T1000 (cell line): ENCODE results near the gene STEAP2.

Source experiments
- DNase-seq: peaks from one replicate; lab custom pipeline; 2025; ENCODE audit warnings: mixed read lengths; lab: John Stamatoyannopoulos, UW

The STEAP2 gene

GRCh38 chr7:90270431-90271178, 59.1 kb downstream of the STEAP2 start:
- DNase-seq = no peak

DNA sequence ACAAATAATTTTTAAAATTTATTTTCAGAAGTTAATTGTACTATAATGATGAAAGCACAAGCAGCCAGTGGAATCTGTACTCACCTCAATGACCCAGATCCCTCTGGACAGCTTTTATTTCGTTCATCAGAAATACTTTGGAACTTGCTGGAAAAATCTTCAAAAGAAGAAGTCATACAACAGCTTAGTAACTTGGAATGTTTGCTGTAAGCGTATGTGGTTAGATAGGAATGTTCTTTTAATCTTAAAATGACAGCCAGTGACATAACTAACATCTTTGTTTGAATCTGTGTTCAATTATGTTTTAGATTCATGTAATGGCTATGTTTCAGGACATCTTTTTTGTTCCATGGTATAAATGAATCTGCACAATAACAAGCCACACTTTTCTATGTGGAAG, 60.2 kb downstream of the STEAP2 start:
- DNase-seq = no peak

GRCh38 chr7:90272242-90272641, 60.7 kb downstream of the STEAP2 start:
- no peak for DNase-seq

- no peak for DNase-seq
These were observed 62.6 kb downstream of the STEAP2 start for GRCh38 chr7:90274161-90274560.

DNA sequence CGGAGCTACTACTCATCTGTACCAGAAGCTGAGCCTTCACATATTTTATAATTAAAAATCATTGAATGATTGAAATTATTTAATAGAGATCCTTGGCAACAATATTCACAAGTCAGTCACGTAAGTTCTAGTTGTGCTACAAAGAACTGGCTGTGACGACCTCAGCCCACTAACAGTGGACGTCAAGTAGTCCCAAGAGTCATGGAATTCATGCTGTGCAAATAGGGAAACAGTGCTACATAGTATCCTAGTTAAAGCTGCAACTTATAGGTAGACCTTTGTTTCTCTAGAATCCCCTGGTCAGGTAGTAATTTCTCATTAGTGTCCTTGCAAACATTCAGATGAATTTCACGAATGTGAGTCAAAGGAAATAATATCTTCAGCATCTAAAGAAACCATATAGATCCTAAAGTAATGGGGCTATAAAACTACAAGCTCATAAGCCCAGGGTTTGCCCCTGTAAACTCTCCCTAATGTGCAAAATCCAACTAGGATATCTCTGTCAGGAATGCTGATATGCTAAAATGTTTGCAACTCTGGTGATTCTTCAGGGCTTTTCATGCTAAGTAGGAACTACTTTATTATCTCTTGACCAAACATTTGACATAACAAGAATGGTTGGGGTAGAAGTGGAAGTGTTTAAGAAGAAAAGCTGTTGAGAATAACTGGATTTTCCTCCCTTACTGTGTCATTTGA, 64.6 kb downstream of the STEAP2 start:
- no peak for DNase-seq
